H1 (cell line): ENCODE data around the gene GAB2. TPM values are rescaled to one million over a fixed set of nuclear protein-coding genes. Genes with fewer than 3 reads are reported as not detected.

Source experiments
- CTCF ChIA-PET: fragments of 300-600 bp; sonication (Branson Sonifier 250); formaldehyde crosslinking; loops from one replicate; lab custom pipeline; 2021; ENCODE audit not compliant: partially characterized antibody; lab: Charles Lee
- POLR2A ChIA-PET: fragments of 300-600 bp; sonication (Branson Sonifier 250); formaldehyde crosslinking; loops from one replicate; lab custom pipeline; 2021; ENCODE audit warnings: inconsistent platforms; ENCODE audit not compliant: partially characterized antibody; lab: Charles Lee
- DNase-seq, 2 experiments: peaks; one replicate each; pipeline versions ENCODE4 v3.0.0 to v3.0.0-alpha.2; 2010 to 2022; ENCODE audit warnings: low spot score in 2 of 2, low read depth in 1 of 2, mixed read lengths in 1 of 2
- FAIRE-seq: peaks from 2 replicates; lab custom pipeline; 2011; peaks lifted over from hg19 to GRCh38; lab: Jason Lieb, UNC
- H2AFZ ChIP-seq: 2 replicates; pipeline ENCODE4 v1.8.1; 2012; ENCODE audit warnings: low read length, inconsistent platforms
- H2AK5ac ChIP-seq: 2 replicates; pipeline ENCODE4 v1.6.1; 2013; ENCODE audit warnings: low read depth, low read length
- H2BK120ac ChIP-seq: replicated peaks from 2 replicates; pipeline ENCODE3; 2013; ENCODE audit warnings: low read depth, low read length, inconsistent platforms
- H2BK12ac ChIP-seq: 2 replicates; pipeline ENCODE4 v1.6.1; 2013; ENCODE audit warnings: low read depth, low read length
- H2BK15ac ChIP-seq: 2 replicates; pipeline ENCODE4 v1.6.1; 2013; ENCODE audit warnings: low read length
- H2BK20ac ChIP-seq: 2 replicates; pipeline ENCODE4 v1.6.1; 2013; ENCODE audit warnings: low read length
- H2BK5ac ChIP-seq: 2 replicates; pipeline ENCODE4 v1.6.1; 2013; ENCODE audit warnings: low read depth, low read length
- H3K14ac ChIP-seq: 2 replicates; pipeline ENCODE4 v1.6.1; 2013; ENCODE audit warnings: inconsistent platforms; ENCODE audit not compliant: insufficient read length
- H3K18ac ChIP-seq: 2 replicates; pipeline ENCODE4 v1.6.1; 2013; ENCODE audit warnings: low read length; ENCODE audit errors: extremely low read depth
- H3K23ac ChIP-seq: 2 replicates; pipeline ENCODE4 v1.6.1; 2013; ENCODE audit warnings: inconsistent platforms; ENCODE audit not compliant: insufficient read length
- H3K23me2 ChIP-seq: 2 replicates; pipeline ENCODE4 v1.6.1; 2013; ENCODE audit warnings: low read depth, low read length
- H3K27ac ChIP-seq: 2 replicates; pipeline ENCODE4 v1.6.1; 2011; ENCODE audit warnings: low read depth, low read length, inconsistent platforms
- H3K27me3 ChIP-seq, 4 experiments: replicated peaks in 1 of 4; 1 replicate in 1 of 4; 2 replicates in 3 of 4; pipeline versions ENCODE4 v1.6.1 to v1.8.1; 2011 to 2013; ENCODE audit warnings: low read length in 3 of 4, mild to moderate bottlenecking in 3 of 4, inconsistent platforms in 2 of 4, mixed read lengths in 2 of 4, moderate library complexity in 1 of 4; ENCODE audit not compliant: control insufficient read depth in 3 of 4, insufficient read depth in 3 of 4; ENCODE audit errors: extremely low read depth in 1 of 4
- H3K36me3 ChIP-seq, 4 experiments: 2 replicates each; pipeline versions ENCODE4 v1.6.1 to v1.8.1; 2011 to 2013; ENCODE audit warnings: mild to moderate bottlenecking in 4 of 4, low read length in 3 of 4, moderate library complexity in 2 of 4, control low read depth in 1 of 4, inconsistent platforms in 1 of 4; ENCODE audit not compliant: insufficient read depth in 4 of 4, control insufficient read depth in 2 of 4
- H3K4ac ChIP-seq: replicated peaks from 2 replicates; pipeline ENCODE3; 2013; ENCODE audit warnings: low read length, low read depth, mixed read lengths, inconsistent platforms; ENCODE audit not compliant: insufficient read length
- H3K4me1 ChIP-seq, 4 experiments: replicated peaks in 1 of 4; 1 replicate in 1 of 4; 2 replicates in 3 of 4; pipeline versions ENCODE4 v1.6.1 to v1.8.1; 2011 to 2013; ENCODE audit warnings: low read length in 3 of 4, inconsistent platforms in 2 of 4, mixed read lengths in 1 of 4; ENCODE audit not compliant: insufficient read depth in 4 of 4, control insufficient read depth in 3 of 4
- H3K4me2 ChIP-seq, 2 experiments: 2 replicates each; pipeline versions ENCODE4 v1.6.1 to v1.8.1; 2011 to 2013; ENCODE audit warnings: low read depth in 2 of 2, low read length in 2 of 2, control low read depth in 1 of 2, inconsistent platforms in 1 of 2, mild to moderate bottlenecking in 1 of 2; ENCODE audit not compliant: insufficient read depth in 1 of 2
- H3K4me3 ChIP-seq, 4 experiments: fragments of 200-600, 300-600 bp in 1 of 4; sonication (generic), shearing (Covaris generic), sonication (Bioruptor Twin) in 1 of 4; 2 replicates each; pipeline versions ENCODE4 v1.5.1 to v1.8.1; 2011 to 2016; ENCODE audit warnings: low read length in 4 of 4, low read depth in 3 of 4, control low read depth in 2 of 4, inconsistent platforms in 2 of 4, mild to moderate bottlenecking in 2 of 4, mixed read lengths in 1 of 4, moderate library complexity in 1 of 4; ENCODE audit not compliant: insufficient read depth in 2 of 4; ENCODE audit errors: extremely low read depth in 1 of 4
- H3K56ac ChIP-seq: replicated peaks from 2 replicates; pipeline ENCODE3; 2013; ENCODE audit warnings: low read depth, mild to moderate bottlenecking, mixed read lengths, low read length, inconsistent platforms; ENCODE audit not compliant: insufficient read length
- H3K79me1 ChIP-seq: 2 replicates; pipeline ENCODE4 v1.6.1; 2013; ENCODE audit warnings: low read depth, low read length, control low read depth
- H3K79me2 ChIP-seq, 2 experiments: 2 replicates each; pipeline versions ENCODE4 v1.6.1 to v1.8.1; 2012 to 2013; ENCODE audit warnings: low read length in 2 of 2, mild to moderate bottlenecking in 2 of 2, inconsistent platforms in 1 of 2; ENCODE audit not compliant: insufficient read depth in 2 of 2, control insufficient read depth in 1 of 2
- H3K9ac ChIP-seq, 4 experiments: replicated peaks in 1 of 4; 1 replicate in 1 of 4; 2 replicates in 3 of 4; pipeline versions ENCODE4 v1.6.1 to v1.8.1; 2011 to 2013; ENCODE audit warnings: low read depth in 3 of 4, low read length in 3 of 4, control low read depth in 2 of 4, mild to moderate bottlenecking in 2 of 4, moderate library complexity in 2 of 4, inconsistent platforms in 1 of 4; ENCODE audit errors: extremely low read depth in 1 of 4
- H3K9me3 ChIP-seq, 2 experiments: 2 replicates each; pipeline versions ENCODE4 v1.6.1 to v1.8.1; 2012 to 2013; ENCODE audit warnings: mild to moderate bottlenecking in 2 of 2, moderate library complexity in 2 of 2, control low read depth in 1 of 2, inconsistent platforms in 1 of 2, low read depth in 1 of 2, low read length in 1 of 2, mixed read lengths in 1 of 2; ENCODE audit not compliant: insufficient read depth in 2 of 2
- H4K20me1 ChIP-seq, 2 experiments: replicated peaks in 1 of 2; 2 replicates each; pipeline versions ENCODE3 to v1.8.1; 2011 to 2013; ENCODE audit warnings: inconsistent platforms in 2 of 2, low read length in 2 of 2, mild to moderate bottlenecking in 1 of 2; ENCODE audit not compliant: insufficient read depth in 2 of 2, control insufficient read depth in 1 of 2
- H4K5ac ChIP-seq: 2 replicates; pipeline ENCODE4 v1.6.1; 2013; ENCODE audit warnings: low read length, low read depth, mixed read lengths, inconsistent platforms; ENCODE audit not compliant: insufficient read length
- H4K8ac ChIP-seq: 2 replicates; pipeline ENCODE4 v1.8.0; 2013; ENCODE audit warnings: mild to moderate bottlenecking, moderate library complexity, low read length, inconsistent platforms; ENCODE audit not compliant: insufficient read depth; ENCODE audit errors: extremely low read depth
- H4K91ac ChIP-seq: replicated peaks from 2 replicates; pipeline ENCODE3; 2013; ENCODE audit warnings: low read length, mixed read lengths, inconsistent platforms; ENCODE audit not compliant: insufficient read length
- SAP30 ChIP-seq: fragments of 300-600 bp; sonication (generic); IDR thresholded peaks from 2 replicates; pipeline ENCODE4 v1.7.1; 2012; ENCODE audit warnings: low read length, moderate library complexity, mild to moderate bottlenecking, inconsistent platforms; ENCODE audit not compliant: insufficient read depth, insufficient replicate concordance
- WGBS, 2 experiments: shearing (Covaris generic) in 1 of 2; methylation state at CpG; one replicate each; pipeline versions ENCODE4 v1.1.6 to v1.1.7; 2013 to 2015; ENCODE audit warnings: low lambda C conversion rate in 2 of 2, mixed read lengths in 2 of 2, inconsistent platforms in 1 of 2, low coverage in 1 of 2, missing lambda C conversion rate in 1 of 2; ENCODE audit not compliant: insufficient replicate concordance in 2 of 2, insufficient coverage in 1 of 2, insufficient read length in 1 of 2; ENCODE audit errors: extremely low coverage in 1 of 2, missing lambda C conversion rate in 1 of 2; 5-methylcytosine and 5-hydroxymethylcytosine counted together
- polyA plus RNA-seq, 7 experiments: library from polyadenylated mRNA; depleted of rRNA in 3 of 7; stranded (reverse) in 5 of 7; unstranded in 2 of 7; fragments of >200 nt in 5 of 7; fragments of 200-250 nt in 2 of 7; gene quantifications; 1 replicate in 5 of 7; 2 replicates in 1 of 7; 4 replicates in 1 of 7; pipeline versions ENCODE4 v1.2.1 to v1.2.3, GENCODE V29; 2011 to 2013; ENCODE audit warnings: missing spikeins in 2 of 7, mixed read lengths in 2 of 7
- total RNA-seq: library from RNA; stranded (reverse); fragmentation: NEBNext Ultra II Directional; extraction: Animal tissue kit (Norgen Biotek cat#: 25700); gene quantifications from 2 replicates; pipeline ENCODE4 v1.2.1, GENCODE V29; 2021

GAB2 gene
- total and polyA plus RNA-seq, 2 of the 8 experiments (the other 6 are each of a cell fraction or from before 2014, with no cell fraction given): 6.3 to 14.0 TPM

- Histone ChIP-seq H2BK15ac (0 out of 2 replicates have a peak overlapping the region, but pooled peaks have one; percentile 48), H3K9ac (no peak overlapping the region), H4K20me1 (no peaks in the 10 kb centered on the region), H3K79me2 (no peaks in the 10 kb centered on the region), H3K23ac (no peak overlapping the region), H3K56ac (no peak overlapping the region), H3K27me3 (no peaks in the 10 kb centered on the region), H3K9me3 (peaks cover 0 to 7% of the 10 kb centered on the region in 2 experiments; a peak in 2 of 4 replicates), H3K36me3 (no peaks in the 10 kb centered on the region), H3K4ac (no peak overlapping the region), H3K27ac (no peak overlapping the region), H3K4me2 (no peak overlapping the region), H3K4me3 (no peak overlapping the region), H4K5ac (no peak overlapping the region), H3K14ac (no peak overlapping the region), H2BK5ac (no peak overlapping the region), H2AK5ac (no peak overlapping the region), H4K8ac (no peak overlapping the region), H2BK20ac (no peak overlapping the region), H3K79me1 (no peaks in the 10 kb centered on the region), H3K23me2 (no peaks in the 10 kb centered on the region)
- POLR2A ChIA-PET: interaction anchor here (1.6 kb wide), 1 partner anchor 17 kb away, joined by 3 read pairs; no protein-coding TSS in a partner anchor
- DNase-seq: no peak
- TF ChIP-seq SAP30: no peak
- TF ChIP-seq, all 59 proteins: peak for 0
- no peak overlapping the region for H2BK120ac ChIP-seq
- CTCF ChIA-PET: interaction anchor here (0.6 to 1.3 kb wide), 3 partner anchors 16 to 294 kb away, joined by 3 to 4 read pairs (median 3); no protein-coding TSS in a partner anchor
- FAIRE-seq: no peak
- H4K91ac ChIP-seq: no peak overlapping the region
- no peak overlapping the region for H3K18ac ChIP-seq
- H3K4me1 ChIP-seq: no peaks in the 10 kb centered on the region
- H2AFZ ChIP-seq: no peak overlapping the region
- 89% methylated on average over 4 of the region's 4 CpGs; no CpG with 5 or more reads in 1 of the 2 experiments for WGBS, 2 experiments
- H2BK12ac ChIP-seq: no peak overlapping the region; the same call in 1 of the 2 replicates
Observed at GRCh38 chr11:78381865-78382264, 35.8 kb downstream of the GAB2 start.
